Ramos (cell line): ENCODE results near the gene GTPBP1.

Experiments used
- in situ Hi-C: fragments of 300-500 bp; cut with MboI; formaldehyde crosslinking; loops from one replicate; pipeline ENCODE4 v1.14.3; 2022; ENCODE audit warnings: low sequenced_read_pairs; ENCODE audit not compliant: unreplicated experiment

GTPBP1 gene

GRCh38 chr22:38755911-38756532 lies 50.3 kb downstream of the GTPBP1 start, which contains the start of gene SUN2:
TSS of gene SUN2 (minus strand) at chr22:38755998. CDS start at chr22:38752628, 3,370 bp downstream.
- in situ Hi-C loops = no loop called here

- in situ Hi-C loops = no loop called here
Observed at GRCh38 chr22:38756711-38757463, 51.1 kb downstream of the GTPBP1 start.

DNA sequence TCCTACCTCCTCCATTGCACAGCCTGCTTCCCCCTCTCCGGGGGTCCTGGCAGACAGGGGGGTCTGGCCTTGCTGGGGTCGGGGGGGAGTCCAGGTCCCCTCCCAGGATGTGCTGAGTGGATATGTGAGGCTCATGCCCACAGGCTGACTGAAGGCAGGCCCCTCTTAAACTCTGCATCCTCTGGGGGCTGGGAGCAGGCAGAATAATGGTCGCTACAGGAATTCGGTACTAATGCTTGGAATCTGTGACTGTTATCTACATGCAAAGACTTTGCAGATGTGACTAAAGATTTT lies 51.7 kb downstream of the GTPBP1 start:
- in situ Hi-C loops = no loop called here

DNA sequence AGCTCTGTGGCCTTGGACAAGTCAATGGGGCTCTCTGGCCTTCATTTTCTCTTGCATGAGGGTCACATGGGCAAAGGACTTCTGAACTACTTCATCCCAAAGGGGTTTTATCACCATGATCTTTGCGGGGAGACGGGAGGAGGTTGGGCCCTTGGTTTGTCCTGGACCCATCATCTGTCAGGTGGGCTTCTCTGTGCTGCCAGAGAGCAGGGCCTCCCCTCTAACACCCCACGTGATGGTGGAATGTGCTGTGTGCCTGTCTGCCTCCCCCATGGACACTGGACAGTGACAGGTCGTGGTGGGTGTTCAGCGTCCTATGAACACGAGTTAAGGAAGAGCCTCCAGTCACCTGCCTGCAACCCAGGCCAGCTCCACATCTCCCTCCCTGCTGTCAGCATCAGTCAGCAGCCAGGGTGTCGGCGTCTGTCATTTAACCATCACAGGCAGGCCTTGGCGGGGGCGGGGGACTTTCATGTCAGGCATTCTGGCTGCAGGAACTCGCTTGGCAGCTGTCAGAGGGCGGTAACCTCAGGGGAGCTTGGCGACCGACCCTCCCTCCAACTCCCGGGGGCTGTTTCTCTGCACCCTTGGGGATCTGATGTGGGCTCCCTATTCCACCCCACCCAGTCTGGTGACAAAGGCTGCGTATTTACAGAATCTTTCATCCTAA lies 52.7 kb downstream of the GTPBP1 start:
- in situ Hi-C loops = no loop called here

DNA sequence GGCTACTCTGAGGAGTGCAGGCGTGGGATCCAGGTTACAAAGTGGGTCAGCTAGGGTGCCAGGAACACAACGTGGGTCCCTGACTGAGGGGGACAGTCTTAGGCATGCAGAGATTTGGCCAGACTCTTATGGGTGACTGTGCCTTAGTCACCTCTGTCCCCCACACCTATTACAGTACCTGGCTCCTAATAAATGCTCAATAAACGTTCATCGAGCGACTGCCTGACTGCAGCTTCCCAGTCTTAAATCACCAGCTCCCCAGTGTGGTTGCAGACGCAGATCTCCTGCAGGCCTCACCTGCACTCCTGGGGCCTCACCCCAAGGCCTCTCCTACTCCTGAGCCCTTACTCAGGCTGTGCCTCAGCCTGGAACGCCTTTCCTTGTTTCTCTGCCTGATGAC lies 53.3 kb downstream of the GTPBP1 start:
- in situ Hi-C loops = no loop called here

- in situ Hi-C loops = no loop called here
Observed at GRCh38 chr22:38760477-38761201, 54.9 kb downstream of the GTPBP1 start.

GRCh38 chr22:38761202-38762162 lies 55.7 kb downstream of the GTPBP1 start:
- in situ Hi-C loops = no loop called here

GRCh38 chr22:38762551-38762983 lies 56.8 kb downstream of the GTPBP1 start:
- in situ Hi-C loops = no loop called here

DNA sequence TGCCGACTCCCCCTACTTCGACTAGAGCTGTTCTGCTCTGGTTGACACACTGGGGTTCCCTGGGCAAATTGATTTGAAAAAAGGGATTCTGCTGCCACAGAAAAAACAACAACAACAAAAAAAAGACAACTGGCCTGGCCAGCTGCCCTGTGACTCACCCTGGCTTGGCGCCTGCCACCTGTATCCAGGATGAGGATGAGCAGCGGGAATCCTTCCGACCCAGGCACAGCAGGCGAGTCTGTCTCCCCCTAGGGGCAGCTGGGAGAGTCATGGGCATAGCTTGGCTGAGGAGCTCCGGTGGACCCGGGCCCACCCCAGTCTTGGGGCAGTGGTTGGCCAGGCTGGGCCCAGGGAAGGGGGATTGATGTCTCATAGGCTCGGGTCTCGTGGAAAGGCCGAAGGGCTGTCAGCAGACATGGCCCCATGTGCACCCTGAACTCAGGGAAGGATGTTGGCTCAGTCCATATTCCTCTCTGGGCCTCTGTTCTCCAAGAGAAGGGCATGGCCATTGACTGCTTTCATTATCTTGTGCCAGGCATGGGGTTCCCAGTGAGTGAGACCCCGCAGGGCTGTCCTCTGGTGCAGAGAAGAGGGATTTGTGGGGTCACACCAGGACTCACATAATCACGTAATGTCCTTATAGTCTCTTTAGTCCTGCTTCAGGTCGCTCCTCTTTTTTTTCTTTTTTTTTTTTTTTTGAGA lies 60.5 kb downstream of the GTPBP1 start:
- in situ Hi-C loops = no loop called here

DNA sequence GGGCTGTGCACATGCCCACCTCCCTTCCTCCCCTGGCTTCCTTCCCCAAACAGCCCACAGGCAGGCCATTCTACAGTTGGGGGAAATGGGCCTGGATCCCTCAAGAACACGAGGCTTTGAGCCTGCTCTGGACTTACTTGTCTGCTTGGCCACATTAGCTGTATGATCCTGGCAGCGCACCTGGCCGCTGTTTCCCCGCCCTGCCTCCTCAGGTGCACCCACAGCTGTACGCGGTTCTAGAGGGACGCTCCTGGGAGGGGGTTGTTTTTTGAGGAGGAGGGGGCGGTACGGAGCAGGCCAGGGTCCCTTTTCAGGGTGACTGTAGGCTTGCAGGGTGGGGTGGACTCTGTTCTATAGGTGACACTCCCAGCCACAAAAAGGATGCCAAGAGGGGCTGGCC lies 61.6 kb downstream of the GTPBP1 start:
- in situ Hi-C loops = no loop called here

GRCh38 chr22:38768036-38768435 lies 62.3 kb downstream of the GTPBP1 start:
- in situ Hi-C loops = no loop called here

GRCh38 chr22:38770257-38770949 lies 64.7 kb downstream of the GTPBP1 start:
- in situ Hi-C loops = no loop called here

- in situ Hi-C loops = no loop called here
Observed at GRCh38 chr22:38772623-38772873, 66.8 kb downstream of the GTPBP1 start.

DNA sequence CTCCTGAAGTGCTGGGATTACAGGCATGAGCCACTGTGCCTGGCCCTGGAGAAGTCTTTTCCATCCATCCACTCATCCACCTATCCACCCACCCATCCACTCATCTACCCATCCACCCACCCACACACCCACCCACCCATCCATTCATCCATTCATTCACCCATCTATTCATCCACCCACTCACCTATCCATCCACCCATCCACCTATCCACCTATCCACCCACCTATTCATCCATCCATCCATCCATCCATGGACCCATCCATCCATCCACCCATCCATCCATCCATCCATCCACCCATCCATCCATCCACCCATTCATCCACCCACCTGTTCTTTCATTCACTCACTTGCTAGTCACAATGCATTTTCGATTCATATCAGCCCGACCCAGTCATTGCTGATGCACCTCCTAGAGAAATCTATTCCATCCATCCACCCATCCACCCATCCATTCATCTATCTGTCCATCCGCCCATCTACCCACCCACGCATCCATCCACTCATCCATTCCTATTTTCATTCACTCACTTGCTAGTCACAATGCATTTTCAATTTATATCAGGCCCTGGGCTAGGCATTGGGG lies 67.7 kb downstream of the GTPBP1 start:
- in situ Hi-C loops = no loop called here

- in situ Hi-C loops = no loop called here
Observed at GRCh38 chr22:38774496-38775166, 68.9 kb downstream of the GTPBP1 start.

- in situ Hi-C loops = no loop called here
Observed at GRCh38 chr22:38775656-38776055, 69.9 kb downstream of the GTPBP1 start.

- in situ Hi-C loops = no loop called here
Observed at GRCh38 chr22:38776086-38776485, 70.3 kb downstream of the GTPBP1 start.

DNA sequence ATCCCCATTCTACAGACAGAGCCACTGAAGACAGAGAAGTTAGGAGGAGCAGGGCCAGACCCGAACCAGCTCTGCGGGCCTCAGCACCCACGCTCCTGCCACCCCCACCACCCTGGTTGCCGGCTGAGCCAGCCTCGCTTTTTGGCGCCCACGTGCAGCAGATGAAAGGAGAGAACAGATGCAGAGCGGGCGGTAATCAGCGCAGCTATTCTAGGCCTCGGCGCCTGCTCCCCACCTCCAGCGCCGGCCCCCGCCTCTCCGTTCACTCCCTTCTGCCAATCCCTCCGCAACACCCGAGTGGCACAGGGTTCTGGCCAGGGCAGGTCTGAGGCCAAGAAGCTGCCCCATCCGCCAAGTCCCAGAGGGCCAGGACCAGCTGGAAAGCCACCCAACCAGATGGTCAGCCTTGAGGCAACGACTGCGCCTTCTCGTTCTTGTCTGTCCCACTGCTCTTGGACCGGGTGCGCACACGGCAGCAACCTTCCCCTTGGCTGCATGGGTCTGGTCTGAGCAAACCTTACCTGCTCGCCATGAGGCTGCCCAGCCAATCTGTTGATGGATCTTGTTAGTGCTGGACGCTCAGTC lies 71.4 kb downstream of the GTPBP1 start:
- in situ Hi-C loops = no loop called here
